Activated CD4-positive, alpha-beta memory T cell treated with anti-CD3 and anti-CD28 coated beads, Interleukin-2, amount 10 ng/mL, durations not matched to agents 7 days and 5 days (primary cell): Measurements from ENCODE around the gene NUDT14. TPM values are rescaled to one million over a fixed set of nuclear protein-coding genes. Genes with fewer than 3 reads are reported as not detected.

Experiments
- CTCF ChIA-PET: fragments of 350-600 bp; sonication (Branson Sonifier 250); formaldehyde crosslinking; loops from one replicate; lab custom pipeline; 2021; ENCODE audit warnings: antibody characterized with exemption, inconsistent platforms; lab: Charles Lee
- POLR2A ChIA-PET: fragments of 350-600 bp; sonication (Branson Sonifier 250); formaldehyde crosslinking; loops from one replicate; lab custom pipeline; 2021; ENCODE audit warnings: antibody characterized with exemption; lab: Charles Lee
- DNase-seq: peaks from one replicate; pipeline ENCODE4 v3.0.0-alpha.2; 2020
- H3K27ac Mint-ChIP-seq: one replicate; pipeline ENCODE4 v1.8.0; 2021; ENCODE audit warnings: mild to moderate bottlenecking, mixed read lengths
- H3K27me3 Mint-ChIP-seq: one replicate; pipeline ENCODE4 v1.8.0; 2021; ENCODE audit warnings: mixed read lengths
- H3K36me3 Mint-ChIP-seq: one replicate; pipeline ENCODE4 v1.8.0; 2021; ENCODE audit warnings: low read depth, mixed read lengths
- H3K4me1 Mint-ChIP-seq: one replicate; pipeline ENCODE4 v1.8.0; 2021; ENCODE audit warnings: mixed read lengths
- H3K4me3 Mint-ChIP-seq: one replicate; pipeline ENCODE4 v1.8.0; 2021; ENCODE audit warnings: mild to moderate bottlenecking, mixed read lengths
- H3K9me3 Mint-ChIP-seq: one replicate; pipeline ENCODE4 v1.8.0; 2021; ENCODE audit warnings: mixed read lengths
- total RNA-seq, 2 experiments: library from RNA; stranded (reverse); gene quantifications; one replicate each; pipeline ENCODE4 v1.2.3, GENCODE V29; 2021

The NUDT14 gene
- total RNA-seq, 2 experiments from 2014 or later = 23.8 to 24.9 TPM

DNA sequence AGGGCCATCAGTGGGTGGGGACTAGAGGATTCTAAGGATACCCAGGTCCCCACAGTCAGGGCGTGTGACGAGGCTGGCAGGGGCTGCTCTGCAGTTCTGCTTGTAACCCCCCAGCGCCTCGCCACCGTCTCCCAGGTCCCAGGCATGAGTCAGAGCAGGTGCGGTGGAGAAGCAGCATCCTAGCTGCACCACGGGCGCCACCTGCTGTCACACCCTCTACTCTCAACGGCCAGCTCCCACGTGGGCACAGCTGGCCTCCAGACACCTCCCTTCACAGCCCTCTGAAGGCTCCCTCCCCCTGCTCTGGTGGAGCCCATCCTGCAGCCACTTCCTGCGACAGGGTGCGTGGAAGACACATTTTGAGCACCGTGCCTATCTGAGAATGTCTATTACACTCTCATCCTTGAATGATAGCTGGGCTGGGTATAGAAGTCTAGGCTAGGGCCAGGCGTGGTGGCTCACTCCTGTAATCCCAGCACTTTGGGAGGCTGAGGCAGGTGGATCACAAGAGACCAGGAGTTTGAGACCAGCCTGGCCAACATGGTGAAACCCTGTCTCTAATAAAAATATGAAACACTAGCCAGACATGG is 6.9 kb upstream of the NUDT14 start:
- H3K27ac Mint-ChIP-seq = no peak overlapping the region
- H3K9me3 Mint-ChIP-seq = peaks cover 4% of the 10 kb centered on the region
- H3K4me3 Mint-ChIP-seq = no peak overlapping the region
- DNase-seq = peak; percentile 32
- no peaks in the 10 kb centered on the region for H3K4me1 Mint-ChIP-seq
- POLR2A ChIA-PET = no interaction called here
- peaks cover 5% of the 10 kb centered on the region for H3K27me3 Mint-ChIP-seq
- CTCF ChIA-PET = interaction anchor here (0.7 to 1.5 kb wide), 2 partner anchors 98 to 164 kb away, joined by 3 to 5 read pairs; no protein-coding TSS in a partner anchor
- H3K36me3 Mint-ChIP-seq = no peaks in the 10 kb centered on the region

DNA sequence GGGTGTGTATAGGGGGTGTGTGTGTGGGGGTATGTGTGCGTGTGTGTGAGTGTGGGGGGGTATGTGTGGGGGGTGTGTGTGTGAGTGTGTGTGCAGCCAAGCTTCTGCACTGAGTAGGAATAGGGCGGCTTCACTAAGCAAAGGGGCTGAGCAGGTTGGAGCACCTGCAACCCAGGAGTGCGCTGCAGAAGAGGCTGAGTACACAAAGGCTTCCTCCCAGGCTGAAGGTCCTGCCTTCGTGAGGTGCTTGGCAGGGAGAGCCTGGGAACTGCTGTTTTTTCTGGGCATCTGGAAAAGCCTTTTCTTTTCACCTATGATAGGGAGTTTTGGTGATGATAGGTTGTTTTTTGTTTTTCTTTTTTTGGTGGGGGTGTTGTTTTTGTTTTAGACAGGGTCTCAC is 6.0 kb upstream of the NUDT14 start:
- Mint-ChIP-seq H3K4me1 (peaks cover 4% of the 10 kb centered on the region), H3K9me3 (peaks cover 4% of the 10 kb centered on the region), H3K27ac (no peak overlapping the region), H3K27me3 (peaks cover 6% of the 10 kb centered on the region), H3K36me3 (no peaks in the 10 kb centered on the region), H3K4me3 (no peak overlapping the region)
- DNase-seq = no peak
- ChIA-PET POLR2A (no interaction called here), CTCF (no interaction called here)

DNA sequence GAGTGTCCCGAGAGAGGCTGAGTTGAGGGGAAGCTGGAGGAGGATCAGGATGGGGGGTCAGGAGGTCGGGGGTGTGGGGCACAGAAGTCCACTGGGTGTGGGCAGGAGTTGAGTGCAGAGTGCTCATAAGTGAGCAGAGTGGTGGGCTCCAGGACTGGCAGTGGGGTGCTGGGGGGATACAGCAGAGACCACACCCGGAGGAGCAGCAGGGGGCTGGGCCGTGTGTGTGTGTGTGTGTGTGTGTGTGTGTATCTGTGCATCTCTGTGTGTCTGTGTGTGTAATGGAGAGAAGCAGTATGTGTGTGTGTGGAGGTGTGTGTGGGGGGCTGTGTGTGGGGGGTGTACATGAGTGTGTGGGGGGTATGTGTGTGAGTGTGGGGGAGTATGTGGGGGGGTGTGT is 4.9 kb upstream of the NUDT14 start:
- peaks cover 5% of the 10 kb centered on the region for H3K4me1 Mint-ChIP-seq
- no peaks in the 10 kb centered on the region for H3K36me3 Mint-ChIP-seq
- peaks cover 6% of the 10 kb centered on the region for H3K27me3 Mint-ChIP-seq
- ChIA-PET CTCF (no interaction called here), POLR2A (no interaction called here)
- no peak for DNase-seq
- peaks cover 4% of the 10 kb centered on the region for H3K9me3 Mint-ChIP-seq
- no peak overlapping the region for H3K4me3 Mint-ChIP-seq
- H3K27ac Mint-ChIP-seq = no peak overlapping the region

DNA sequence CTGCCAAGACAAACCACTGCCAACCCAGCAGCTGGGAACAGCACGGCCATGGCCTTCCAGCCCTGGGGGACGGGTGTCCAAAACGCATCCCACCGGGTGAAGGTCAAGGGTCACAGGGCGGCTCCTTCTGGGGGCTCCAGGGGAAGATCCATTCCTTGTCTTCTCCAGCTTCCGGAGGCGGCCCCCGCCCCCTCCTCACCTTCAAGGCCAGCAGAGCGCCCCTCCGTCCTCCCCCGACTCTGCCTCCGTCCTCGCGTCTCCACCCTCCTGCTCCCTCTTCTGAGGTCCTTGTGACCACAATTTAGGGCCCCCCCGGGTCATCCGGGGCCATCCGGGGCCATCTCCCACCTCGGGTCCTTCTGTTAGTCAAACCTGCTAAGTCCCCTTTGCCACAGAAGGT is 3.9 kb upstream of the NUDT14 start:
- CTCF ChIA-PET = interaction anchor here (1.3 kb wide), 1 partner anchor 167 kb away, joined by 3 read pairs; no protein-coding TSS in a partner anchor

DNA sequence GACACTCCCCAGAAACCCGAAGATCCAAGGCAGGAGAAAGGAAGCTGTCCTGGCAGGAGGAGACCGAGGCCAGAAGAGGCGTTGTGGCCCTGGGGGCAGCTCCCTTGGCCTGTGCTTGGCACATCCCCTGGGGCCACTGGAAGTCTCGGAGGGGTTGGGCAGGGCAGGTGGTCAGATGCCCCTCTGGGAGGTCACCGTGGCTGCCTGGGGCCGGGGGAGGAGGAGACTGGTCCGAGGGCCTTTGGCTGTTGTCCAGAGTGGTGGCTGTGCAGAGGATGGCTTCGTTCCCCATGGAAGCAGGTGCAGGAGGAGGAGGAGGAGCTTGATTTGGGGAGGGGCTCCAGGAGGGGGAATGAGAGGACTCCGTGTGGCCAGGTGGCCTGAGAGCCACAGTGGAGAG is 3.3 kb upstream of the NUDT14 start:
- ChIA-PET CTCF (interaction anchor here (1.3 kb wide), 1 partner anchor 167 kb away, joined by 3 read pairs; no protein-coding TSS in a partner anchor), POLR2A (no interaction called here)
- H3K27ac Mint-ChIP-seq = no peak overlapping the region
- DNase-seq = no peak
- H3K36me3 Mint-ChIP-seq = no peaks in the 10 kb centered on the region
- no peak overlapping the region for H3K4me3 Mint-ChIP-seq
- H3K9me3 Mint-ChIP-seq = peaks cover 4% of the 10 kb centered on the region
- H3K4me1 Mint-ChIP-seq = peaks cover 13% of the 10 kb centered on the region
- peaks cover 7% of the 10 kb centered on the region for H3K27me3 Mint-ChIP-seq

More for the DNA sequence above, 3.9 kb upstream of the NUDT14 start:
- Mint-ChIP-seq H3K27me3 (peaks cover 7% of the 10 kb centered on the region), H3K4me3 (no peak overlapping the region), H3K36me3 (no peaks in the 10 kb centered on the region), H3K9me3 (peaks cover 4% of the 10 kb centered on the region), H3K4me1 (peaks cover 11% of the 10 kb centered on the region), H3K27ac (no peak overlapping the region)
- no peak for DNase-seq
- POLR2A ChIA-PET = no interaction called here

DNA sequence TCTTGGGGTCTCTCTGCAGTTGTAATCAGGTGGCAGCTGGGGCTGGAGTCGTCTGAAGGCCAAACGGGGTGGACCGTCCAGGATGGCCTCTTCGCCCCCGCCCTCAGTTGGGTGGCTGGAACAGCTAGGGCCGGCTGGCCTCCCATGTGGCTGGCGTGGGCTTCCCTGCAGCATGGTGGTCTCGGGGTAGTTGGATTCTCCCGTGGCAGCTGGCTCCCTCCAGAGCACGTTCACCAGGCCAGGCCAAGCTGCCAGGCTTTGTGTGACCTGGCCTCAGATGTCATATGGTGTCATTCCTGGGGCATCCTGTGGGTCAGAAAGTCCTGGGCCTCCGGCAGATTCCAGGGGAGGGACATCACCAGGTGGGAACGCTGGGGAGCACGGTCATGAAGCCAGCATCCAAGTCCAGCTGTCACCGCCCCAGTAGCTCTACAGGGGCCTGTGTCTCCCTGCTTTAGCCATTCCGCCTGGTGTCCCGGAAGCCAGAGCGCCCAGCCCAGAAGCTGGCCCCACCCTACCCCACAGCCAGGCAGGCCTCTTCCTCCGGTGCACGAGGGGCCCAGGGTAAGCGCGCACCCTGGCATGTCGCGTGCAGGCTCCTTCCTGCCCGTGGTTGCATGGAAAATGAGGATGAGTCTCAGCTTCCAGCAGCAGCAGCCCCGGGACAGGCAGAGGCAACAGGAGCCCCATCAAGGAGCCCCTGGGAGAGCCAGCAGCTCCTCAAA is 1.3 kb upstream of the NUDT14 start:
- POLR2A ChIA-PET = interaction anchor here (0.7 to 1.4 kb wide), 3 partner anchors 14 to 162 kb away, joined by 3 to 5 read pairs (median 4); partner anchors contain the start of genes BTBD6, CDCA4 and JAG2
- Mint-ChIP-seq H3K36me3 (no peaks in the 10 kb centered on the region), H3K27ac (peak overlapping the region; percentile 3), H3K27me3 (peaks cover 5% of the 10 kb centered on the region), H3K9me3 (no peaks in the 10 kb centered on the region), H3K4me3 (peak overlapping the region; percentile 50), H3K4me1 (peaks cover 13% of the 10 kb centered on the region)
- CTCF ChIA-PET = interaction anchor here (0.8 to 1.4 kb wide), 2 partner anchors 10 to 92 kb away, joined by 3 to 4 read pairs; no protein-coding TSS in a partner anchor
- no peak for DNase-seq

DNA sequence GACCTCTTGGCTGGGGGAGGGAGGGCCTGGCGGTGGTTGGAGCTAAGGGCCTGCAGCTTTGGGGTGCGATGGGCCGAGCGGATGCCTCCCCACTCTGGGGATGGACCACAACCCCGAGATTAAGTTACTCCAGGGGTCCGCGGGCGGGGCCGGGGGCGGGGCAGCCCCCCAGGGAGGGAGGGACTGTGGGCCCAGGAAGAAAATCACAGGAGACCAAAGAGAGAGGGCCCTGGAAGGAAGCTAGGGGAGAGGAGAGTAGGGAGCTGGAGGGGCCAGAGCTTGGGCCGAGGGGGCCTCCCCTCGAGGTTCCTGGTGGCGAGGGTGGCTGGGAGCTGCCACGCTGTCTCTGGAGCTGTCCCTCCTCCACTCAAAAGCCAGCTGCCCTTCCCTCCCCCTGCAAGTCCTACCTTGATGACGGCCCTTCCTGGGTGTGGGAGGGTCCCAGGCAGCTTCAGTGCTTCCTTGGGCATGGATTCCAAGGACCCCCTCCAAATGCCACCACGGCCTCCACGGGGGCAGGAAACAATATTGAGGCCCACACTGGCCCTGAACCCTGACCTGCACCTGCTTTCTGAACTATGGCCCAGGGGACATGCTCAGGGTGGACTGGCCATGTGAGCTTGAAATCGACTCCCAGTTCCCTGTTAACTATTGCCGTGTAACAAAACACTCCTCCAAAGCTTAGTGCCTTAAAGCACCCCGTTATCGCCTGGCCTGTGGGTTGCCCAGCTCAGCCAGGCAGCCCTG is 610 bp upstream of the NUDT14 start:
- Mint-ChIP-seq H3K27ac (no peak overlapping the region), H3K36me3 (no peaks in the 10 kb centered on the region), H3K9me3 (no peaks in the 10 kb centered on the region), H3K27me3 (peaks cover 5% of the 10 kb centered on the region), H3K4me3 (peak overlapping the region; percentile 50), H3K4me1 (peaks cover 13% of the 10 kb centered on the region)
- DNase-seq = no peak
- POLR2A ChIA-PET = interaction anchor here (0.7 to 2.0 kb wide), 4 partner anchors 14 to 161 kb away, joined by 3 to 8 read pairs (median 4); partner anchors contain the start of genes BRF1, BTBD6, CDCA4 and JAG2
- CTCF ChIA-PET = interaction anchor here (0.8 to 1.4 kb wide), 2 partner anchors 9 to 91 kb away, joined by 3 to 4 read pairs; no protein-coding TSS in a partner anchor

DNA sequence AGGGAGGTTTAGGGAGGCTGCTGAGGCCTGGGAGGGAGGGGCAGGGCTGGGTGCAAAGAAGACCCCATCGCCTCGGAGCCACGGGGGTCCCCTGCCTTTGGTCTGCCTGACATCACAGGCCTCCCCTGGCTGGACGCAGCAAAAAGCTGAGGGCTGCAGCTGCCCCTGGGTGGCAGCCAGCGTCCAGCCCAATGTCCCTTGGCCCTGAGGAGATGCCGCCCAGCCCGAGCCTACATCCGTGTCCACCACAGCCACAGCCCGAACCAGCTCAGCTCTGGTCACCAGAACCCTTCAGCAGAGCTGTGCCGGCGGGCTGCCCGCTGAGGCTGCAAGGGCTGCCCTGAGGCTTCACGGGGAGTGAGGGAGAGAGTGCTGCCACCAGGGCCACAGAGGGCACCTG is 1.9 kb downstream of the NUDT14 start:
- CTCF ChIA-PET = no interaction called here
- peaks cover 25% of the 10 kb centered on the region for H3K4me1 Mint-ChIP-seq

DNA sequence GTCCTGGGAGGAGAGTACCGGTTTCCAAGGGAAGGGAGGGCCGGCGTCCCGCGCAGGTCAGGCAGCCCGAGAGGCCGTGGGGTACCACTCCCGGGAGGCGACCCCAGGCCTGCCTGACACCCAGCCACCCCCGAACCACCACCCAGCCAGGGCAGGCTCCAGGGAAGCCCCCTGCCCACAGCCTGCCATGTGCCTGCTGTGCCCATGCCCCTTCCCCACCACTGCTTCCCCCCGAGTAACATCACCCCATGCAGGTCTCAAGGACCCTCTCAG is 2.3 kb downstream of the NUDT14 start:
- H3K9me3 Mint-ChIP-seq = no peaks in the 10 kb centered on the region
- H3K4me3 Mint-ChIP-seq = no peak overlapping the region
- DNase-seq = no peak
- ChIA-PET POLR2A (no interaction called here), CTCF (no interaction called here)
- H3K36me3 Mint-ChIP-seq = no peaks in the 10 kb centered on the region
- H3K27ac Mint-ChIP-seq = no peak overlapping the region
- peaks cover 5% of the 10 kb centered on the region for H3K27me3 Mint-ChIP-seq
- H3K4me1 Mint-ChIP-seq = peaks cover 28% of the 10 kb centered on the region

More for the DNA sequence above, 1.9 kb downstream of the NUDT14 start:
- H3K27ac Mint-ChIP-seq = no peak overlapping the region
- no peaks in the 10 kb centered on the region for H3K36me3 Mint-ChIP-seq
- no peak overlapping the region for H3K4me3 Mint-ChIP-seq
- POLR2A ChIA-PET = interaction anchor here (1.8 kb wide), 1 partner anchor 10 kb away, joined by 5 read pairs; no protein-coding TSS in a partner anchor
- peaks cover 5% of the 10 kb centered on the region for H3K27me3 Mint-ChIP-seq
- no peak for DNase-seq
- H3K9me3 Mint-ChIP-seq = no peaks in the 10 kb centered on the region

DNA sequence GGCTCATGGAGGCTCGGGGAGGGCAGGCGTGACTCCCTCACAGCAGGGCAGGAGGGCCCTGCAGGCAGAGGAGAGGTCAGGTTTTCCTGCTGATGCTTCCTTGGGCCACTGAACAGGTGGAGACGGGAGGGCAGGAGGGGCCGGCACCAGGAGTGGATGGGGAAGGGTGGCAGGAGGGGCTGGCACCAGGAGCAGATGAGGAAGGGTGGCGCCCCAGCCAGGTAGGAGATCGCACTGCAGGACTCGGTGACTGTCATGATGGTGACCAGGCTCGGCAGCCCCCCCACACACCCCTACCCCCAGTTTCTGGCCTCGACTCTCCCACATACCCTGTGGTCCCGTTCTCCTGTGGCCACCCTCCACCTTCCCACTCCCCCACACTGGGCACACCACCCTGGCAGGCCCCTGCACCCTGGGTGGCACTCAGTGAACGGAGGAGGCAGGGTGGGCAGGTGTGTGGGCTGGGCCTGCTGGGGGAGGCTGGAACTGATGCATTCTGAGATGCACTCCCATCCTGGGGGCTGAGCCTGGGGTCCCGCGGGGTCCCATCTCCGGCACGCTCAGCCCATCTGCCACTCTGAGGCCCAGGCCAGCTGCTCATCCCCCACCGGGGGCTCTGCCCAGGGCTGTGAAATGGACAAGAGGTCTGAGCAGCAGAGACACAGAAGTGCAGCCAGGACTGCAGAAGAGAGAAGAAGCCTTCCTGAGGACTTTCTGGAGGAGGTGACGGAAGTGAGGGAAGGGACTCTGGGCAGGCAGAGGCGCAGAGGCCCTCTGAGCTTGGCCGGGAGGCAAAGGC is 2.8 kb downstream of the NUDT14 start:
- Mint-ChIP-seq H3K36me3 (no peaks in the 10 kb centered on the region), H3K9me3 (no peaks in the 10 kb centered on the region), H3K4me3 (no peak overlapping the region), H3K27ac (no peak overlapping the region), H3K4me1 (peaks cover 28% of the 10 kb centered on the region), H3K27me3 (peaks cover 3% of the 10 kb centered on the region)
- ChIA-PET CTCF (no interaction called here), POLR2A (no interaction called here)
- DNase-seq = no peak

DNA sequence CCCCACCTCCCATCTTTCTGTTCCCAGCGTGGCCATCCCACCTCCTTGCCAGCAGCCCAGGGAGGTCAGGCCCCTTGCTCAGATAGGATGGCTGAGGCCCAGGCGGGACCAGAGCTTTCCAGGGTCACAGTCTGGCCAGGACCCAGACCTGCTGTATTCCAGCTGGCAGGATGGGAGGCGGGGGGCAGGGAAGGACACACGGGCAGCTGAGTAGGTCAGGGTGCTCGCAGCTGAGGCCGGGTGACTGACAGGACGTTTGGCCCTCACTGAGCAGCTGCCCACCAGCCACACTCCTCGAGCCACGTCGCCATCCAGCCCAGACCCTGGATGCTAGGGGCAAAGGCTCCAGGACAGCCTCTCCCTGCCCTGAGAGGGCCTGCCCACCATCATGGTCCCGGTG is 4.0 kb downstream of the NUDT14 start:
- Mint-ChIP-seq H3K9me3 (no peaks in the 10 kb centered on the region), H3K36me3 (no peaks in the 10 kb centered on the region), H3K4me3 (no peak overlapping the region), H3K27ac (no peak overlapping the region), H3K27me3 (peaks cover 1% of the 10 kb centered on the region), H3K4me1 (peaks cover 24% of the 10 kb centered on the region)
- ChIA-PET POLR2A (no interaction called here), CTCF (no interaction called here)
- no peak for DNase-seq

DNA sequence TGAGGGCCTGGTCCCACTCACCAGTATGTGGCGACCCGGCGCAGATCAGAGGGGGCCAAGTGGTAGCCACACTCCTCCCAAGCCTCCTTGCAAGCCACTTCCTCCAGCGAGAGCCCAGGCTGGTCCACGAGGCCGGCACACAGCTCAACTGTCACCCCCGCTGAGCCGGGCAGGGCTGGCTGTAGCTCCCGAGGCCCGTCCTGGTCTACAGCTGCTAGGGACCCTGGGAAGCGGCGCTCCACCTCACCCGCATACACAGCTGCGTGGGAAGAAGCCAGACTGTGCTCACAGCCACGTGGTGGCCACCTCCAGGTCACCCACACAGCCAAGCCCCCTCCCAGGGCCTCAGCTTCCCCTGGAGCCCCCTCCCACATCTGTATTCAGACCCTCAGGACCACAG is 4.6 kb downstream of the NUDT14 start:
- Mint-ChIP-seq H3K27me3 (peaks cover 4% of the 10 kb centered on the region), H3K9me3 (no peaks in the 10 kb centered on the region), H3K4me3 (no peak overlapping the region), H3K27ac (no peak overlapping the region), H3K4me1 (peaks cover 26% of the 10 kb centered on the region), H3K36me3 (no peaks in the 10 kb centered on the region)
- POLR2A ChIA-PET = interaction anchor here (1.2 kb wide), 1 partner anchor 221 kb away, joined by 3 read pairs; no protein-coding TSS in a partner anchor
- CTCF ChIA-PET = no interaction called here
- no peak for DNase-seq
